ENCODE results near the gene CCDC32.

DNA sequence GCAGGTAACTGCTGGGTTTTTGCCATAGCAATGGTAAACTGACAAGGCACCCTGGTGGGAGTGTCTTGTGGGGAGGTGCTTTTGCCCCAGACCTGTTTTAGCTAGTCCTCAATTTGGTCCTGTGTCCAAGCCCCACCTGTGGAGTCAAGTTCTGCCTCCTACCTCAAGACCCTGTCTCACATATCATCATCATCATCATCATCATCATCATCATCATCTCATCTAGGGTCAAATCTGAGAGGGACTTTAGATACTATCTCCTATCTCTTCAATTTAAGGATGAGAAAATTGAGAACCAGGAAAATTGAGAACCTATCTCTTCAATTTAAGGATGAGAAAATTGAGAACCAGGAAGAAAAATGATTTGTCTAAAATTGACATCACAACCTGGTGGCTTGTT lies 39.1 kb upstream of the CCDC32 start:
- TF ChIP-seq, protein P1, sequence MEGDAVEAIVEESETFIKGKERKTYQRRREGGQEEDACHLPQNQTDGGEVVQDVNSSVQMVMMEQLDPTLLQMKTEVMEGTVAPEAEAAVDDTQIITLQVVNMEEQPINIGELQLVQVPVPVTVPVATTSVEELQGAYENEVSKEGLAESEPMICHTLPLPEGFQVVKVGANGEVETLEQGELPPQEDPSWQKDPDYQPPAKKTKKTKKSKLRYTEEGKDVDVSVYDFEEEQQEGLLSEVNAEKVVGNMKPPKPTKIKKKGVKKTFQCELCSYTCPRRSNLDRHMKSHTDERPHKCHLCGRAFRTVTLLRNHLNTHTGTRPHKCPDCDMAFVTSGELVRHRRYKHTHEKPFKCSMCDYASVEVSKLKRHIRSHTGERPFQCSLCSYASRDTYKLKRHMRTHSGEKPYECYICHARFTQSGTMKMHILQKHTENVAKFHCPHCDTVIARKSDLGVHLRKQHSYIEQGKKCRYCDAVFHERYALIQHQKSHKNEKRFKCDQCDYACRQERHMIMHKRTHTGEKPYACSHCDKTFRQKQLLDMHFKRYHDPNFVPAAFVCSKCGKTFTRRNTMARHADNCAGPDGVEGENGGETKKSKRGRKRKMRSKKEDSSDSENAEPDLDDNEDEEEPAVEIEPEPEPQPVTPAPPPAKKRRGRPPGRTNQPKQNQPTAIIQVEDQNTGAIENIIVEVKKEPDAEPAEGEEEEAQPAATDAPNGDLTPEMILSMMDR (conservative IDR thresholded peaks at IDR 0.05 in 1 of 2, IDR thresholded peaks at IDR 0.05 in 1 of 2; ENCODE audit: low read depth in 1 of 2, low read length in 2 of 2): no peak
- TF ChIP-seq EZH2 (IDR thresholded peaks at IDR 0.05; ENCODE audit: low read length, missing control alignments): no peak
